ENCODE results near the gene NPM3.

NPM3 gene

GRCh38 chr10:101766753-101767599, 16.3 kb downstream of the NPM3 start:
- H3K4me3 ChIP-seq (replicated peaks; ENCODE audit: low read depth, low read length) = no peak overlapping the region
- H3K27me3 ChIP-seq (replicated peaks; ENCODE audit: control insufficient read depth, insufficient read depth, low read length) = no peaks in the 10 kb centered on the region; the same call in none of the 2 replicates
- no peaks in the 10 kb centered on the region for H3K36me3 ChIP-seq (ENCODE audit: control insufficient read depth, insufficient read depth, low read length)
- no peak for DNase-seq (ENCODE audit: extremely low read depth, insufficient read length)
- no peak for TF ChIP-seq CTCF (IDR thresholded peaks at IDR 0.05; ENCODE audit: insufficient read depth, low read length, poor library complexity, severe bottlenecking)

GRCh38 chr10:101766306-101766705, 16.9 kb downstream of the NPM3 start:
- TF ChIP-seq CTCF (IDR thresholded peaks at IDR 0.05; ENCODE audit: insufficient read depth, low read length, poor library complexity, severe bottlenecking) = no peak
- Histone ChIP-seq H3K4me3 (replicated peaks; ENCODE audit: low read depth, low read length) (no peak overlapping the region), H3K36me3 (ENCODE audit: control insufficient read depth, insufficient read depth, low read length) (no peaks in the 10 kb centered on the region), H3K27me3 (replicated peaks; ENCODE audit: control insufficient read depth, insufficient read depth, low read length) (no peaks in the 10 kb centered on the region; the same call in none of the 2 replicates)
- no peak for DNase-seq (ENCODE audit: extremely low read depth, insufficient read length)

GRCh38 chr10:101763141-101763846, 20.0 kb downstream of the NPM3 start:
- no peak for DNase-seq (ENCODE audit: extremely low read depth, insufficient read length)
- no peaks in the 10 kb centered on the region for H3K36me3 ChIP-seq (ENCODE audit: control insufficient read depth, insufficient read depth, low read length)
- no peak overlapping the region for H3K4me3 ChIP-seq (replicated peaks; ENCODE audit: low read depth, low read length)
- H3K27me3 ChIP-seq (replicated peaks; ENCODE audit: control insufficient read depth, insufficient read depth, low read length) = no peaks in the 10 kb centered on the region; the same call in none of the 2 replicates
- TF ChIP-seq CTCF (IDR thresholded peaks at IDR 0.05; ENCODE audit: insufficient read depth, low read length, poor library complexity, severe bottlenecking) = no peak

GRCh38 chr10:101762736-101763135, 20.5 kb downstream of the NPM3 start:
- no peak for DNase-seq (ENCODE audit: extremely low read depth, insufficient read length)
- no peak for TF ChIP-seq CTCF (IDR thresholded peaks at IDR 0.05; ENCODE audit: insufficient read depth, low read length, poor library complexity, severe bottlenecking)
- Histone ChIP-seq H3K36me3 (ENCODE audit: control insufficient read depth, insufficient read depth, low read length) (no peaks in the 10 kb centered on the region), H3K27me3 (replicated peaks; ENCODE audit: control insufficient read depth, insufficient read depth, low read length) (no peaks in the 10 kb centered on the region; the same call in none of the 2 replicates), H3K4me3 (replicated peaks; ENCODE audit: low read depth, low read length) (no peak overlapping the region)

- H3K4me3 ChIP-seq (replicated peaks; ENCODE audit: low read depth, low read length) = no peak overlapping the region
- H3K36me3 ChIP-seq (ENCODE audit: control insufficient read depth, insufficient read depth, low read length) = no peaks in the 10 kb centered on the region
- no peak for DNase-seq (ENCODE audit: extremely low read depth, insufficient read length)
- no peak for TF ChIP-seq CTCF (IDR thresholded peaks at IDR 0.05; ENCODE audit: insufficient read depth, low read length, poor library complexity, severe bottlenecking)
- no peaks in the 10 kb centered on the region; the same call in none of the 2 replicates for H3K27me3 ChIP-seq (replicated peaks; ENCODE audit: control insufficient read depth, insufficient read depth, low read length)
Measured at GRCh38 chr10:101761226-101761625, 22.0 kb downstream of the NPM3 start.

All from GM06990 (cell line).